ENCODE data around the gene CELF5.

DNA sequence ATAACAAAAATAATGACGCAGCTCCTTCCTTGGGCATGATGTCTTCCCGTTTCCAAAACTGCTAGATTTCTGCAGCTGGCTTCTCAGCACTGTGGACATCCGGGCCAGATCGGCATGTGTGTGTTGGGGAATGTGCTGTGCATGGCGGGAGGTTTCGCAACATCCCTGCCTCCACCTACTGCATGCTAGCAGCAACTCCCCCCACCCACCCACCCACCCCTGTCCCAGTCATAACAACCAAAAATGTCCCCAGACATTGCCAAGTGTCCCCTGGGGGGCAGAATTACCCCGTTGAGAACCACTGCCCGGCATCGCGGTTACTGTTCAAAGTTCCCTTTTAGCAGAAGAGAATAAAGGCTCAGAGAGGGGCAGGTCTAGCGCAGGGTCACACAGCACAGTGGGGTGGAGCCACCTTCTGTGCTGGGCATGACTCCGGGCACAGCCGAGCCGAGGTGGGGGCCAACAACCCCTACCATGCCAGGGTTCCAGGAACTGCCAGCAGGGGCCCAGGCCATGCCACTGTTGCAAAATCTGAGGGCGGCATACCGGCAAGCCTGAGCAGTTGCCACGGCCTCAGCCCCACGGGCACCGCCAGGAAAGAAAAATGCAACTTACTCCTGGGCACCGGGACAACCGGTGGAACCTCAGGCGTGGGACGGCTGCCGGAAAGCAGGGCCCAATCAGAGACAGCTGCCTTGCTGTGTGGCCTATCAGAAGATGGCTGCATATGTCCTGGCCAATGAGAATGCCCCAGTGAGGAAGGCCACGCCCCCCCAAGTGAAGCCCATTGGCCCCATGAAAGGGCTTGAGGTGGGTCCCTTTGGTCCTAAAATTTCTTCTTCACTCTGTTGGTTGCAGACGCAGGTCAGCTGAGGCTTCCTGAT lies 119.4 kb downstream of the CELF5 start:
- TF ChIP-seq, protein P1, sequence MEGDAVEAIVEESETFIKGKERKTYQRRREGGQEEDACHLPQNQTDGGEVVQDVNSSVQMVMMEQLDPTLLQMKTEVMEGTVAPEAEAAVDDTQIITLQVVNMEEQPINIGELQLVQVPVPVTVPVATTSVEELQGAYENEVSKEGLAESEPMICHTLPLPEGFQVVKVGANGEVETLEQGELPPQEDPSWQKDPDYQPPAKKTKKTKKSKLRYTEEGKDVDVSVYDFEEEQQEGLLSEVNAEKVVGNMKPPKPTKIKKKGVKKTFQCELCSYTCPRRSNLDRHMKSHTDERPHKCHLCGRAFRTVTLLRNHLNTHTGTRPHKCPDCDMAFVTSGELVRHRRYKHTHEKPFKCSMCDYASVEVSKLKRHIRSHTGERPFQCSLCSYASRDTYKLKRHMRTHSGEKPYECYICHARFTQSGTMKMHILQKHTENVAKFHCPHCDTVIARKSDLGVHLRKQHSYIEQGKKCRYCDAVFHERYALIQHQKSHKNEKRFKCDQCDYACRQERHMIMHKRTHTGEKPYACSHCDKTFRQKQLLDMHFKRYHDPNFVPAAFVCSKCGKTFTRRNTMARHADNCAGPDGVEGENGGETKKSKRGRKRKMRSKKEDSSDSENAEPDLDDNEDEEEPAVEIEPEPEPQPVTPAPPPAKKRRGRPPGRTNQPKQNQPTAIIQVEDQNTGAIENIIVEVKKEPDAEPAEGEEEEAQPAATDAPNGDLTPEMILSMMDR (IDR thresholded peaks at IDR 0.05): peak in 2 of 6 experiments; percentile 7 to 11
- no peak for TF ChIP-seq POLR2A (IDR thresholded peaks at IDR 0.05)
